ENCODE results near the gene VPS35L. TPM values are rescaled to one million over a fixed set of nuclear protein-coding genes. Genes with fewer than 3 reads are reported as not detected.

Gene VPS35L
- total and polyA plus RNA-seq, 2 of the 13 experiments (the other 11 are each of a cell fraction or from before 2014, with no cell fraction given): 1.4 to 1.6 TPM

DNA sequence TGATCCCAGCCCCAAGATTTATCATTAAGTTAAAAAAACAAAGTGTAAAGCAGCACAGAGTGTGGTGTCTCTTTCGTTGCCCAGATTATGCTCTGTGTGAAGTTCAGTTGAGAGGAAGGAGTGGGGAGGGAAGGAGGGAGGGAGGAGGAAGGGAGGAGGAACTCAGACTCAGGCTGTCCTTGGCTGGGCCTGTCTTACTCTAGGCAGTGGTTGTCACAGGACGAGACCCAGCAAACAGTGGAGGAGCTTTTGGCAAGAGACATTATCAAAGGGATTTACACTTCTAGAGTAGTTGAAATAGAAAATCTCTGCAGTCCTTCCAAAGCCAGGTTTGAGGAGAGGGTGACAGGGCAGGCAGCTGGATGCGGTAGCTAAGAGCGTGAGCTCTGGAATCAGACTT is 134.7 kb downstream of the VPS35L start (continued):
- TF ChIP-seq, protein P1, sequence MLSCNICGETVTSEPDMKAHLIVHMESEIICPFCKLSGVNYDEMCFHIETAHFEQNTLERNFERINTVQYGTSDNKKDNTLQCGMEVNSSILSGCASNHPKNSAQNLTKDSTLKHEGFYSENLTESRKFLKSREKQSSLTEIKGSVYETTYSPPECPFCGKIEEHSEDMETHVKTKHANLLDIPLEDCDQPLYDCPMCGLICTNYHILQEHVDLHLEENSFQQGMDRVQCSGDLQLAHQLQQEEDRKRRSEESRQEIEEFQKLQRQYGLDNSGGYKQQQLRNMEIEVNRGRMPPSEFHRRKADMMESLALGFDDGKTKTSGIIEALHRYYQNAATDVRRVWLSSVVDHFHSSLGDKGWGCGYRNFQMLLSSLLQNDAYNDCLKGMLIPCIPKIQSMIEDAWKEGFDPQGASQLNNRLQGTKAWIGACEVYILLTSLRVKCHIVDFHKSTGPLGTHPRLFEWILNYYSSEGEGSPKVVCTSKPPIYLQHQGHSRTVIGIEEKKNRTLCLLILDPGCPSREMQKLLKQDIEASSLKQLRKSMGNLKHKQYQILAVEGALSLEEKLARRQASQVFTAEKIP (CRISPR knock-in tag; IDR thresholded peaks at IDR 0.05; ENCODE audit: borderline replicate concordance): no peak
- TF ChIP-seq, protein P2, sequence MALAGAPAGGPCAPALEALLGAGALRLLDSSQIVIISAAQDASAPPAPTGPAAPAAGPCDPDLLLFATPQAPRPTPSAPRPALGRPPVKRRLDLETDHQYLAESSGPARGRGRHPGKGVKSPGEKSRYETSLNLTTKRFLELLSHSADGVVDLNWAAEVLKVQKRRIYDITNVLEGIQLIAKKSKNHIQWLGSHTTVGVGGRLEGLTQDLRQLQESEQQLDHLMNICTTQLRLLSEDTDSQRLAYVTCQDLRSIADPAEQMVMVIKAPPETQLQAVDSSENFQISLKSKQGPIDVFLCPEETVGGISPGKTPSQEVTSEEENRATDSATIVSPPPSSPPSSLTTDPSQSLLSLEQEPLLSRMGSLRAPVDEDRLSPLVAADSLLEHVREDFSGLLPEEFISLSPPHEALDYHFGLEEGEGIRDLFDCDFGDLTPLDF (CRISPR knock-in tag; IDR thresholded peaks at IDR 0.05): no peak
- no peak for TF ChIP-seq PCBP1 (IDR thresholded peaks at IDR 0.05; ENCODE audit: borderline replicate concordance, low read depth, low read length)
- no peak for TF ChIP-seq MED13 (CRISPR knock-in tag; IDR thresholded peaks at IDR 0.05)
- no peak for TF ChIP-seq KLF9 (CRISPR knock-in tag; IDR thresholded peaks at IDR 0.05; ENCODE audit: low read depth)
- no peak for TF ChIP-seq ZNF468 (CRISPR knock-in tag; IDR thresholded peaks at IDR 0.05)
- TF ChIP-seq ZFP37 (CRISPR knock-in tag; IDR thresholded peaks at IDR 0.05; ENCODE audit: borderline replicate concordance): no peak
- no peak for TF ChIP-seq SMAD1 (CRISPR knock-in tag; IDR thresholded peaks at IDR 0.05; ENCODE audit: borderline replicate concordance, low read depth)
- TF ChIP-seq, protein P3, sequence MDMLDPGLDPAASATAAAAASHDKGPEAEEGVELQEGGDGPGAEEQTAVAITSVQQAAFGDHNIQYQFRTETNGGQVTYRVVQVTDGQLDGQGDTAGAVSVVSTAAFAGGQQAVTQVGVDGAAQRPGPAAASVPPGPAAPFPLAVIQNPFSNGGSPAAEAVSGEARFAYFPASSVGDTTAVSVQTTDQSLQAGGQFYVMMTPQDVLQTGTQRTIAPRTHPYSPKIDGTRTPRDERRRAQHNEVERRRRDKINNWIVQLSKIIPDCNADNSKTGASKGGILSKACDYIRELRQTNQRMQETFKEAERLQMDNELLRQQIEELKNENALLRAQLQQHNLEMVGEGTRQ (IDR thresholded peaks at IDR 0.05; ENCODE audit: low read depth, low read length): no peak
- TF ChIP-seq, protein P3 (CRISPR knock-in tag; IDR thresholded peaks at IDR 0.05; ENCODE audit: borderline replicate concordance): no peak
- no peak for TF ChIP-seq KLF16 (CRISPR knock-in tag; IDR thresholded peaks at IDR 0.05)

Measured in HepG2 (cell line).